Upper lobe of right lung (tissue), 1 donor: ENCODE data around the gene BDKRB2. TPM values are rescaled to one million over a fixed set of nuclear protein-coding genes. Genes with fewer than 3 reads are reported as not detected.

Experiments used
- ATAC-seq: fragments of 200-7000 bp; cut with Tn5 transposase; one replicate; pipeline ENCODE4 v1.9.1; 2020; ENCODE audit warnings: mild to moderate bottlenecking, moderate library complexity
- DNase-seq: peaks from one replicate; pipeline ENCODE4 v3.0.0-alpha.2; 2020
- H3K27ac ChIP-seq: fragments of 200-600 bp; one replicate; pipeline ENCODE4 v1.8.0; 2022
- H3K27me3 ChIP-seq: fragments of 200-600 bp; one replicate; pipeline ENCODE4 v1.8.0; 2022; ENCODE audit warnings: mild to moderate bottlenecking
- H3K36me3 ChIP-seq: fragments of 200-600 bp; one replicate; pipeline ENCODE4 v1.8.0; 2022
- H3K4me1 ChIP-seq: fragments of 200-600 bp; one replicate; pipeline ENCODE4 v1.8.0; 2022
- H3K4me3 ChIP-seq: fragments of 200-600 bp; one replicate; pipeline ENCODE4 v1.8.0; 2022; ENCODE audit warnings: mild to moderate bottlenecking
- H3K9me3 ChIP-seq: fragments of 200-600 bp; one replicate; pipeline ENCODE4 v1.8.0; 2022
- CTCF ChIP-seq: fragments of 200-600 bp; IDR thresholded peaks from one replicate; pipeline ENCODE4 v1.8.0; 2022; ENCODE audit warnings: antibody characterized with exemption
- intact Hi-C: fragments of 100-400 bp; cut with DNase I; formaldehyde crosslinking; loops from one replicate; pipeline ENCODE4 v1.11.0; 2022
- total RNA-seq: library from RNA; stranded (reverse); fragmentation: NEBNext Ultra II Directional; extraction: Animal tissue kit (Norgen Biotek cat#: 25700); gene quantifications from one replicate; pipeline ENCODE4 v1.2.1, GENCODE V29; 2021
- donor health status: DM: no; HTN: yes; CAD: no; lungs with severe emphysema.

Gene BDKRB2
- total RNA-seq, 1 donor from 2014 or later: 1.5 TPM

DNA sequence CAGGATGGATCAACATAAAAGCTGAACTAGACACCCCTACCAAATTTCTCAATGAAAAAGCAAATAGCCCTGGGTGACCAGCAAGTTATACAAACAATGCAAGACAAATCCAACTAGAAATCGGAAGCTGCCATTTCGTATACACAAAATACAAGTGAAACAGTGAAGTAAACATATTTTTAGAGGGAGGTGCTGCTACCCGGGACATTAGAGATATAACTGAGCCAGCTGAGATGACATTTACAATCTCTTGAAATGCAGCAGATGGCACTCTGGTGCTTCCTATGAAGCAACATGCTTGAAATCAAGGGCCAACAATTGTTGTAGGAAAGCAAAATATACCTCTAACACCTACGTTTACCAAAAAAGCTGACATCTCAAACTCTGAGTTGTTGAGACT lies 76.8 kb downstream of the BDKRB2 start:
- no peak for DNase-seq

DNA sequence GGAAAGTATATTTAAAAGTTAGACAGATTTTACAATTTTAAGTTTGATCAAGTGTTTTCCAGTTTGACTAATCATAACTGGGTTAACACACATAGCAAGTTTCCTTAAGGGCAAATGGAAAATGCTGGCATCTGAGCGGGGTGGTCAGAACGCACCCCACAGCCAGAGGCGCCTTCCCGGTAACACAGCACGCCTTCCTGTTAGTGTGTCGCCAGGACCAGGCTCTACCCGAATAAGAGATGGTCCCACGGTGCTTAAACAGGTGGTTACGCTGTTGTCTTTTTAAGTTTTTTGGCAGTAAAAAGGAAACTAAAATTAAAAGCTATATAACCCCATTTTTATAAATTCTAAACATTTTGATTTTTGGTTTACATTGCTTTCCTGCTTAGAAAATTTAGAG lies 79.4 kb downstream of the BDKRB2 start:
- H3K4me1 ChIP-seq: no peaks in the 10 kb centered on the region
- no peaks in the 10 kb centered on the region for H3K9me3 ChIP-seq
- no peak for TF ChIP-seq CTCF
- no peak for ATAC-seq
- H3K27ac ChIP-seq: no peak overlapping the region
- intact Hi-C loops: no loop called here
- no peak for DNase-seq
- H3K4me3 ChIP-seq: no peak overlapping the region
- H3K27me3 ChIP-seq: no peaks in the 10 kb centered on the region
- peaks cover 50% of the 10 kb centered on the region for H3K36me3 ChIP-seq

More for the DNA sequence above, 76.8 kb downstream of the BDKRB2 start:
- no peak for ATAC-seq
- Histone ChIP-seq H3K4me1 (no peaks in the 10 kb centered on the region), H3K36me3 (peaks cover 27% of the 10 kb centered on the region), H3K9me3 (peaks cover 9% of the 10 kb centered on the region), H3K27me3 (no peaks in the 10 kb centered on the region), H3K27ac (no peak overlapping the region), H3K4me3 (no peak overlapping the region)
- intact Hi-C loops: no loop called here
- no peak for TF ChIP-seq CTCF

GRCh38 chr14:96284430-96284829 lies 79.8 kb downstream of the BDKRB2 start:
- H3K9me3 ChIP-seq: no peaks in the 10 kb centered on the region
- intact Hi-C loops: no loop called here
- peaks cover 54% of the 10 kb centered on the region for H3K36me3 ChIP-seq
- ATAC-seq (no peak), DNase-seq (no peak)
- no peaks in the 10 kb centered on the region for H3K4me1 ChIP-seq
- H3K4me3 ChIP-seq: no peak overlapping the region
- no peaks in the 10 kb centered on the region for H3K27me3 ChIP-seq
- TF ChIP-seq CTCF: no peak
- H3K27ac ChIP-seq: no peak overlapping the region

DNA sequence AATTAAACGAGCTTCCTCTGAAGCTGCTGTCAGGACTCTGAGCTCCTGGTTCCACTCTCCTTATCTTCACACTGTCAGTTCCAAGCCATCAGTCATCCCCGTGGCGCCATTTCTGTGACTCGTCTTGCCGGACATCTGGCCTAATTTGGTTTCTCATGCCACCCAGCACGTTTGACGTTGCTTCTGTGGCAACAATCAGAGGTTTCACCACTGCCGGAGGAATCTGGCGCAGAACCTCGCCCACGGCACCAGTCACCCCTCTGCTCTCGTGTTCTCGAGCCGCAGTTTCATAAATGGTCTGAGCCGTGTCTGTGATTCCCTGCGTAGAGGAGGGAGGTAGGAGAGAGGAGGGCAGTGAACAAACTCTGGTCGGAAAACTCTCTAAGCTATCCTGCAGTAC lies 81.0 kb downstream of the BDKRB2 start:
- no peak for TF ChIP-seq CTCF
- no peak overlapping the region for H3K4me3 ChIP-seq
- no peak for ATAC-seq
- no peaks in the 10 kb centered on the region for H3K4me1 ChIP-seq
- no peak overlapping the region for H3K27ac ChIP-seq
- DNase-seq: no peak
- H3K36me3 ChIP-seq: peaks cover 66% of the 10 kb centered on the region
- intact Hi-C loops: no loop called here
- no peaks in the 10 kb centered on the region for H3K9me3 ChIP-seq
- H3K27me3 ChIP-seq: no peaks in the 10 kb centered on the region

DNA sequence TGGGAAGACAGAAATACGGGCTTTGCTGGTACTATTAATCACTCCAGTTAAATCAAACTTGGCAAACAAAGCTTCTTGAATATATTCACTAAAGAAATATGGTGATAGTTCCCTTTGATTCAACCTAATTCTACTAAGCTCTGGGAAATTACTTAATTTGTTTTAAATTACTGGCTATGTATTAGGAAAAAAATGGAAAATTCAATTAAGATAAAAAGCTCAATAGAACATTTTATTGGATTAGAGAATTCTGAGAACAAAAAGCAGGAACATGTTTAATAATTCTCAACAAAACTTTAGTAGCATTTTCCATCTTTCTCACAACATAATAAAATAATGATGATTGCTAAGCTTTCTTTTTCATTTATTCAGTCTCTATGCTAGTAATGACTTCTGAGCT lies 81.6 kb downstream of the BDKRB2 start:
- H3K27ac ChIP-seq: no peak overlapping the region
- H3K36me3 ChIP-seq: peaks cover 72% of the 10 kb centered on the region
- no peak for TF ChIP-seq CTCF
- H3K4me1 ChIP-seq: no peaks in the 10 kb centered on the region
- ATAC-seq (no peak), DNase-seq (no peak)
- H3K27me3 ChIP-seq: no peaks in the 10 kb centered on the region
- H3K9me3 ChIP-seq: no peaks in the 10 kb centered on the region
- intact Hi-C loops: no loop called here
- no peak overlapping the region for H3K4me3 ChIP-seq

DNA sequence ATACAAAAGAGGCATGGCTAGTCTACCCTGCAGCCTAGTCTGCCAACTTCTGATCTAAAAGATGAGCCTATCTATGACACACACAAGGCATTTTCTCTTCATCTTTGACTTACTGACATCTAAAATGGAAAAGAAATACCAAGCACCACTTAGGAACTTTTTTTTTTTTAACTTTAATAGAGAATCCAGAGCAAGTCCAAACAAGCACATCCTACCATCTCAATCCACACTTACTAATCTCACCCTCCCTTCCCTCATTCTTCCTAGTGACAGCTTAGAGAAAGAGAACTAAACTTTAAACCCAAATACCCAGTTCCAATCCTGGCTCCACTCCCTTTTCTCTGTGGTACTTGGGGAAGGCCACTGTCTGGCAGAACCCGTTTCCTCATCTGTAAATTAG lies 83.2 kb downstream of the BDKRB2 start:
- H3K27ac ChIP-seq: no peak overlapping the region
- intact Hi-C loops: no loop called here
- peaks cover 75% of the 10 kb centered on the region for H3K36me3 ChIP-seq
- H3K4me3 ChIP-seq: no peak overlapping the region
- H3K27me3 ChIP-seq: no peaks in the 10 kb centered on the region
- no peaks in the 10 kb centered on the region for H3K9me3 ChIP-seq
- ATAC-seq: no peak
- DNase-seq: no peak
- no peaks in the 10 kb centered on the region for H3K4me1 ChIP-seq
- TF ChIP-seq CTCF: no peak
